ENCODE measurements around the gene OTOP3.

OTOP3 gene

GRCh38 chr17:74987418-74987908, 51.8 kb downstream of the OTOP3 start, which contains the start of gene CDR2L:
CDR2L (plus strand) TSS chr17:74987632; CDS start chr17:74988044, 412 bp downstream.
- DNase-seq (ENCODE audit: insufficient read length, low spot score) (peak; percentile 99), FAIRE-seq (no peak)
- peak; percentile 95 for TF ChIP-seq POLR2A (IDR thresholded peaks at IDR 0.05; ENCODE audit: low read depth, low read length)

DNA sequence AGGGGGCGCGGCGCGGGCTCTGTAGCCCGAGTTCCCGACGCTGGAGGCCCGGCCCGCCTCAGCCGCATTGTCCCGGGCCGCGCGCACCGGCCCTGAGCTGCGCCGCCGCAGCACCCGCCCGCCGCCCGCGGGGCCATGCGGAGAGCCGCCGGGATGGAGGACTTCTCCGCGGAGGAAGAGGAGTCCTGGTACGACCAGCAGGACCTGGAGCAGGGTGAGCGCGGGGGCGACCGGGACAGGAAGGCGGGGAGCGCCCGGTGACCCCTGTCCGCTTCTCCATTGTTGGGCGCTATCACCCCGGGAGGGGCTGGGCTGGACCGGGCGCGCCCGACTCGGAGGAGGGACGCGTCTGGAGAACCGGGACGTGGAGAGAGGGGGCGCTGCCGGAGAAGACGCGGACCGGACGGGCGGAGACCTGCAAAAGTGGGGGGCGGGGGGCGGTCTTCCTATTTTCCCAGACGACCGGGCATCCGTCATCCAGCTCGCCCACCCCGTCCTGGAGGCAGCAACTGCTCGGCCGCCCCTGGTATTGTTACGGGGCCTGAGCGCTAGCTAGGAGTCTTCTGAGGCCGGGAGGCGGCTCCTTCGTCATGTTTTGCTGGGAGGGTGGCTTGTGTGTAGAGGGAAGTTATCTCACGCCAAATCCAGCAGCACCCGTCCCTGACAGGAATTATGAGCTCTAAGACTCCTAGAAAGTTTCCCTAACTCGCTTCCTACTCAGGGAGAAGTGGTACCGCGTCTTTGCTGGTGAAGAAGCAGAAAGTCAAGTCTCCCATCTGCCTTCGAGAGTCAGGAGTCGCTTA, 52.4 kb downstream of the OTOP3 start:
- peak; percentile 40; the same call in 1 of the 2 replicates for TF ChIP-seq POLR2A (IDR thresholded peaks at IDR 0.05; ENCODE audit: low read depth, low read length)
- no peak for DNase-seq (ENCODE audit: insufficient read length, low spot score)
- FAIRE-seq: no peak

DNA sequence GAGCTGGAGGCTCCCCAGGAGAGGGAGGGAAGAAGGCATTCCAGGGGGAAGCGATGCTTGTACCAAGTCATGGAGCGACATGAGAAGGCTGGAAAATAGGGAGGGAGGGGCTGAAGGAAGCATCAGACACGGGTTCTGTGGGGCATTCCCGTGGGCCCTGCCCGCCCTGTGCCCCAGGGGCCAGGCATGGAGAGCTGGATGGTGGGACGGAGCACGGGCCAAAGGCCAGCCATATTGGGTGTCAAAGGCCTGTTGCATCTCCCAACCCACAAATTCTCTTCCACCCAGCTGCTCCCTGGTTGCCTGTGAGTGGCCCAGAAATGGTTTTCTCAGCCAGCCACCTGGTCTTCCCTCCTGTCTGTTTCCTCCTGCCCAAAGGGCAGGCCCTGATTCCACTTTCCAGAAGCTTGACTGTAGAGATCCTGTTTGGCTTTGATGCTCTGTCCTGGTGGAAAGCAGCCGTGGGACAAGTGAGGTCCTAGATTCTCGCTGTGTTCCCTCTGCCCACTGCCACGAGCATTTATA, 54.9 kb downstream of the OTOP3 start:
- no peak for FAIRE-seq
- TF ChIP-seq POLR2A (IDR thresholded peaks at IDR 0.05; ENCODE audit: low read depth, low read length): no peak
- DNase-seq (ENCODE audit: insufficient read length, low spot score): no peak

DNA sequence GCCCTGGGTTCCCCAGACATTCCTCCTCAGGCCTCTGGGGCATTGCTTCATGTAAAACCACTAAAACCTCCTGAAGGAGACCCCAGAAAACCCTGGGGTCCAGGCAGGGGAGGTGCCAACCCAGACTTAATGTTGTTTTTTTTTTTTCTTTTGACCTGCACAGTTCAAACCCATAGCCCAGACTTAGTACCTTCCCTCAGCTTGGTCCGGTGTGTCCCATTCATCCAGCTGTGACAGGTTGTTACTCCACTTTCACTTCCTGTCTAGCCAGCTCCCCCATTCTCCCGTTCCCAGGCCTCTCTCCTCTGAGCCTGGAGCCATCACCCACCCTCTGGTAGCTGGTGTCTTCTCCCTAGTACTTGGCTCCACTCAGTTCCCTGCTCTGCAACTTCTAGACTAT, 56.5 kb downstream of the OTOP3 start:
- no peak for DNase-seq (ENCODE audit: insufficient read length, low spot score)
- FAIRE-seq: no peak
- TF ChIP-seq POLR2A (IDR thresholded peaks at IDR 0.05; ENCODE audit: low read depth, low read length): no peak

GRCh38 chr17:74994440-74994839, 58.7 kb downstream of the OTOP3 start:
- FAIRE-seq (no peak), DNase-seq (ENCODE audit: insufficient read length, low spot score) (no peak)
- TF ChIP-seq POLR2A (IDR thresholded peaks at IDR 0.05; ENCODE audit: low read depth, low read length): no peak

DNA sequence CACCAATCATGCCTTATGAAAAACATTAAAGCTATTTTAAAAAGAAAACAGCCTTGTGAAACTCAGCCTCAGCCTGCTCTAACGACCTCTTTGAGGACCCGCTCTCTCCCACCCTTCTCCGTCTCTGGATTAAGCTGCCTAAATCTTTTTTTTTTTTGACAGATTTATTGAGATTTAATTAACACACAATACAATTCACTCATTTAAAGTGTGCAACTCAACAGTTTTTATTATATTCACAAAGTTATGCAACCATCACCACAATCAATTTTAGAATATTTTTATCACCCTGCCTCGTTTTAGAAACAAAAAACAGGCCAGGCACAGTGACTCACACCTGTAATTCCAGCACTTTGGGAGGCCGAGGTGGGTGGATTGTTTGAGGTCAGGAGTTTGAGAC, 60.1 kb downstream of the OTOP3 start:
- FAIRE-seq (no peak), DNase-seq (ENCODE audit: insufficient read length, low spot score) (no peak)
- no peak for TF ChIP-seq POLR2A (IDR thresholded peaks at IDR 0.05; ENCODE audit: low read depth, low read length)

- no peak for TF ChIP-seq POLR2A (IDR thresholded peaks at IDR 0.05; ENCODE audit: low read depth, low read length)
- FAIRE-seq: no peak
- DNase-seq (ENCODE audit: insufficient read length, low spot score): no peak
These were observed 63.1 kb downstream of the OTOP3 start for GRCh38 chr17:74998783-74999182.

GRCh38 chr17:74999523-74999922, 63.8 kb downstream of the OTOP3 start:
- DNase-seq (ENCODE audit: insufficient read length, low spot score): no peak
- no peak for FAIRE-seq
- TF ChIP-seq POLR2A (IDR thresholded peaks at IDR 0.05; ENCODE audit: low read depth, low read length): no peak
